Measurements from ENCODE around the gene KLHDC2.
"Not testable (repeated sequence)": the region's sequence is repeated elsewhere in the genome, so short reads cannot be mapped to it uniquely, and the experiment has no call there.

The KLHDC2 gene

GRCh38 chr14:49783394-49784014 is 15.6 kb downstream of the KLHDC2 start:
- DNase-seq, result no peak

GRCh38 chr14:49786315-49786714 is 18.4 kb downstream of the KLHDC2 start:
- no peak for DNase-seq

- no peak for DNase-seq
Observed at GRCh38 chr14:49792618-49793017, 24.7 kb downstream of the KLHDC2 start.

GRCh38 chr14:49796025-49796424 is 28.1 kb downstream of the KLHDC2 start:
- no peak for DNase-seq

DNA sequence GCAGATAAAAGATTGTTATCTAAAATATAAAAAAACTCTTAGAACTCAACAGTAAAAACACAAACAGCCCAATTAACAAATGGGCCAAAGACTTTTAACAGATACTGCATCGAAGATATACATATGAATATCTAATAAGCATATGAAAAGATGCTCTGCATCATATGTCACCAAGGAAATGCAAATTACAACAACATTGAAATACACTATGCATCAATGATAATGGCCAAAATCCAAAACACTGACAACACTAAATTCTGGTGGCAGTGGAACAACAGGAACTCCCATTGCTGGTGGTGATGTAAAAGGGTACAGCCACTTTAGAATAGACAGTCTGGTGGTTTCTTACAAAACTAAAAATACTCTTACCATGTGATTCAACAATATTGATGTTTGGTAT is 40.8 kb downstream of the KLHDC2 start:
- DNase-seq, result no peak

DNA sequence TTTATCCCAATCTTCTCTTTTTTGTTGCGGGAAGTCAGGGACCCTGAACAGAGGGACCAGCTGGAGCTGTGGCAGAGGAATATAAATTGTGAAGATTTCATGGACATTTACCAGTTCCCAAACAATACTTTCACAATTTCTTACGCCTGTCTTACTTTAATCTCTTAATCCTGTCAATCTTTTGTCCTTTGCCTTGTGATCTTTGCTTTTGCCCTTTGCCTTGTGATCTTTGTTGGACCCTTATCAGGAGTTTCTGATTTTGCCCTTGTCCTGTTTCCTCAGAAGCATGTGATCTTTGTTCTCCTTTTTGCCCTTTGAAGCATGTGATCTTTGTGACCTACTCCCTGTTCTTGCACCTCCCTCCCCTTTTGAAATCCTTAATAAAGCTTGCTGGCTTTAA is 48.2 kb downstream of the KLHDC2 start:
- not testable (repeated sequence) for DNase-seq

GRCh38 chr14:49816844-49817243 is 48.9 kb downstream of the KLHDC2 start:
- DNase-seq, result no peak

- no peak for DNase-seq
Observed at GRCh38 chr14:49820176-49820575, 52.2 kb downstream of the KLHDC2 start.

DNA sequence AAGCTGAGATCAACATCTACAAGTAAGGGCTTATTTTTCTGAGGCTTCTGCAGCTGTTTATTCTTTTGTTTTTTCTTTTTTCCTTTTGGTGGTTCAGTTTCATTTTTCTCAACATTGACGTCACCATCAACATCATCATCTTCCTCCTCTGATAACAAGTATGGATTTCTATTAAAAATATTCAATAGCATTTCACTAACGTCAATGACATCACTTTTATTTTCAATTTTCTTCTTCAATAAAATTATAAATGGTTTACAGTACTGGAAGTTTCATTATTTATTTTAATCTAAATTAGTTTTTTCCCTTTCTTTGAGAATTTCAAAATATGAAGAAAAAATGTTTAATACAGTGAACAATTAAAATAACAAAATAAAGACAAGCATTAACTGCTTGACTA is 60.7 kb downstream of the KLHDC2 start:
- DNase-seq, result no peak

All from hippocampal formation (tissue), 2 donors.